ENCODE measurements around the gene ZBTB32. TPM values are rescaled to one million over a fixed set of nuclear protein-coding genes. Genes with fewer than 3 reads are reported as not detected.

The ZBTB32 gene
- total RNA-seq, 1 experiment from 2014 or later: 0.13 TPM

DNA sequence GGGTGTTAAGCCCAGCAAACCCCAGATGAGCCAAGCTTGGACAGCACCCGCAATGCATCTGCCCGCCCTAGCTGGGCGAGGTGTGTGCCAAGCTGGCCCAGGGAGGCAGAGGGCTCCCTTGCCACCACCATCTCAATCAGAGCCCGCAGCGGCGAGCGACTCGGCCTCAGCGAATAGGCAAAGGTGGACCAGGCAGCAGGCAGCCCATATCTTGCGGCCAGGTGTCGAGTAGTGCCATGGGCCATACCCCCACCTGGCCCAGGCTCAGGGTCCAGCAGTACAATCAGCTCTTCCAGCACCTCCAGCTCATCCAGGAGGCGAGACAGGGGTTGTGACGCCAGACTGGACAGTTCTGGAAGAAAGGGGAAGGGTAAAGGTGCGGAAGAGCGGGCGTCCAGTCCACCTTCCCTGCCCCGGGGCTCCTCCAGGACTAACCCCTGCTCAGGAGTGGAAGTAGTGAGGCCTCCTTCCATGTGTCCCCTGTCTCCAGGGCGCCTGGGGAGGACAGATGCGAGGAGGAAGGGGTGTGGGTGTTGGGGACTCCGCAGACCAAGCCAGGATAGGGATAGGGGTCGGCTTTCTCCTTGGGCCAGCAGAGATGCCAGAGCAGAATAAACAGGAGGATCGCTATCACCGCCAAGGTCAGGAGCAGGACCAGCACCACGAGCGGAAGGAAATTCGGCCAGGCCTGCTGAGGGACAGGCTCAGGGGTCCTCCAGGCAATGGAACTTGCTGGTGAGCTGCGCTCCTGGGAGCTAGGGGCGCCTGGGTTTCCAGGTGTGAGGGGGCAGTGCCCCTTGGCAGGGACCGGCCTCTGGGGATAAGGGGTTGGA, 35.1 kb downstream of the ZBTB32 start:
- no peak for DNase-seq
- H3K27ac ChIP-seq (ENCODE audit: insufficient read length, low read depth, low read length): no peak overlapping the region
- TF ChIP-seq, protein P1, sequence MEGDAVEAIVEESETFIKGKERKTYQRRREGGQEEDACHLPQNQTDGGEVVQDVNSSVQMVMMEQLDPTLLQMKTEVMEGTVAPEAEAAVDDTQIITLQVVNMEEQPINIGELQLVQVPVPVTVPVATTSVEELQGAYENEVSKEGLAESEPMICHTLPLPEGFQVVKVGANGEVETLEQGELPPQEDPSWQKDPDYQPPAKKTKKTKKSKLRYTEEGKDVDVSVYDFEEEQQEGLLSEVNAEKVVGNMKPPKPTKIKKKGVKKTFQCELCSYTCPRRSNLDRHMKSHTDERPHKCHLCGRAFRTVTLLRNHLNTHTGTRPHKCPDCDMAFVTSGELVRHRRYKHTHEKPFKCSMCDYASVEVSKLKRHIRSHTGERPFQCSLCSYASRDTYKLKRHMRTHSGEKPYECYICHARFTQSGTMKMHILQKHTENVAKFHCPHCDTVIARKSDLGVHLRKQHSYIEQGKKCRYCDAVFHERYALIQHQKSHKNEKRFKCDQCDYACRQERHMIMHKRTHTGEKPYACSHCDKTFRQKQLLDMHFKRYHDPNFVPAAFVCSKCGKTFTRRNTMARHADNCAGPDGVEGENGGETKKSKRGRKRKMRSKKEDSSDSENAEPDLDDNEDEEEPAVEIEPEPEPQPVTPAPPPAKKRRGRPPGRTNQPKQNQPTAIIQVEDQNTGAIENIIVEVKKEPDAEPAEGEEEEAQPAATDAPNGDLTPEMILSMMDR (conservative IDR thresholded peaks at IDR 0.05): no peak
- H3K18ac ChIP-seq (ENCODE audit: insufficient read length, low read depth, low read length): no peak overlapping the region
- no peak overlapping the region for H4K8ac ChIP-seq (replicated peaks; ENCODE audit: insufficient read length, low read depth, low read length)
- no peak overlapping the region for H3T11ph ChIP-seq (ENCODE audit: low read length)
- H3K9ac ChIP-seq (ENCODE audit: extremely low read depth, insufficient read length, low read length): no peak overlapping the region
- Mint-ChIP-seq H3K36me3 (ENCODE audit: insufficient read depth in 1 of 3, low read depth in 3 of 3) (peaks cover 29 to 49% (median 43%) of the 10 kb centered on the region in 3 experiments; a peak in 6 of 7 replicates), H3K4me1 (peaks cover 9 to 19% of the 10 kb centered on the region in 2 experiments), H3K27ac (no peak overlapping the region; a peak in 1 of 7 replicates), H3K9me3 (no peaks in the 10 kb centered on the region), H3K27me3 (ENCODE audit: low read depth) (no peaks in the 10 kb centered on the region), H3K4me3 (peak overlapping the region; percentile 71 to 90)
- no peak overlapping the region for H2AK5ac ChIP-seq (ENCODE audit: insufficient read length, low read length)
- H4K91ac ChIP-seq (ENCODE audit: insufficient read length, low read depth, low read length): no peak overlapping the region
- H2BK12ac ChIP-seq (ENCODE audit: insufficient read length, low read depth, low read length): no peak overlapping the region
- H3K56ac ChIP-seq (ENCODE audit: insufficient read length, low read depth, low read length): no peak overlapping the region
- H2BK5ac ChIP-seq (ENCODE audit: insufficient read length, low read length): no peak overlapping the region
- H3K9me3 ChIP-seq (ENCODE audit: control insufficient read depth, low read depth, low read length): no peaks in the 10 kb centered on the region
- H2BK20ac ChIP-seq (ENCODE audit: low read depth, low read length, poor library complexity, severe bottlenecking): no peak overlapping the region
- no CpG with 5 or more reads among the region's 29 CpGs for WGBS (ENCODE audit: extremely low coverage, insufficient read length, low lambda C conversion rate)
- H3K4me1 ChIP-seq (ENCODE audit: insufficient read depth, low read length): no peaks in the 10 kb centered on the region
- H4K20me1 ChIP-seq (ENCODE audit: control insufficient read depth, insufficient read depth, insufficient read length): no peaks in the 10 kb centered on the region
- no peaks in the 10 kb centered on the region for H3K79me1 ChIP-seq (ENCODE audit: insufficient read depth, low read depth, low read length, poor library complexity, severe bottlenecking)
- no peaks in the 10 kb centered on the region for H3K79me2 ChIP-seq (ENCODE audit: insufficient read depth, low read length)
- no peaks in the 10 kb centered on the region for H3K27me3 ChIP-seq (ENCODE audit: insufficient read depth, low read length)
- no peak overlapping the region; the same call in 1 of the 2 replicates for H2BK15ac ChIP-seq (ENCODE audit: low read depth, low read length)
- H3K4me2 ChIP-seq (ENCODE audit: insufficient read depth, insufficient read length, low read length): peak overlapping the region; percentile 58
- no peak overlapping the region for H2AFZ ChIP-seq (ENCODE audit: low read length)
- H3K4ac ChIP-seq (ENCODE audit: low read depth, low read length): no peak overlapping the region
- no peak overlapping the region for H3K14ac ChIP-seq (ENCODE audit: insufficient read depth, low read length)
- peaks cover 9% of the 10 kb centered on the region for H3K23me2 ChIP-seq (ENCODE audit: insufficient read length, low read depth, low read length, poor library complexity, severe bottlenecking)
- H4K5ac ChIP-seq (ENCODE audit: insufficient read length, low read depth, low read length): no peak overlapping the region
- H3K23ac ChIP-seq (ENCODE audit: insufficient read length, low read depth, low read length): no peak overlapping the region
- H2BK120ac ChIP-seq (ENCODE audit: low read depth, low read length, poor library complexity, severe bottlenecking): no peak overlapping the region

All from H9 (cell line).